Superior temporal gyrus (tissue), 1 donor: ENCODE data around the gene TNIP1.

ENCODE experiments used
- DNase-seq: peaks from one replicate; pipeline ENCODE4 v3.0.0-alpha.2; 2016; ENCODE audit errors: extremely low spot score

TNIP1 gene

GRCh38 chr5:151064916-151065499 is 15.8 kb downstream of the TNIP1 start:
- no peak for DNase-seq

- DNase-seq = no peak
Observed at GRCh38 chr5:151063142-151063989, 17.5 kb downstream of the TNIP1 start.

- DNase-seq = no peak
Observed at GRCh38 chr5:151062405-151063141, 18.3 kb downstream of the TNIP1 start.

GRCh38 chr5:151060742-151061141 is 20.1 kb downstream of the TNIP1 start:
- no peak for DNase-seq

- DNase-seq = peak; percentile 28
Observed at GRCh38 chr5:151058891-151059489, 21.8 kb downstream of the TNIP1 start.

- no peak for DNase-seq
Observed at GRCh38 chr5:151058301-151058700, 22.5 kb downstream of the TNIP1 start.

- no peak for DNase-seq
Observed at GRCh38 chr5:151056379-151057325, 24.2 kb downstream of the TNIP1 start.

- DNase-seq = no peak
Observed at GRCh38 chr5:151055336-151055735, 25.5 kb downstream of the TNIP1 start.

- no peak for DNase-seq
Observed at GRCh38 chr5:151054709-151055108, 26.1 kb downstream of the TNIP1 start.

GRCh38 chr5:151053796-151054462 is 26.9 kb downstream of the TNIP1 start:
- DNase-seq = no peak

- DNase-seq = no peak
Observed at GRCh38 chr5:151052836-151053235, 28.0 kb downstream of the TNIP1 start.

GRCh38 chr5:151051931-151052608 is 28.8 kb downstream of the TNIP1 start:
- no peak for DNase-seq

- DNase-seq = peak; percentile 80
Observed at GRCh38 chr5:151051066-151051930, 29.5 kb downstream of the TNIP1 start.

- peak; percentile 26 for DNase-seq
Observed at GRCh38 chr5:151048526-151048925, 32.3 kb downstream of the TNIP1 start.

- peak; percentile 25 for DNase-seq
Observed at GRCh38 chr5:151047814-151048425, 32.9 kb downstream of the TNIP1 start.

GRCh38 chr5:151042453-151043093 is 38.3 kb downstream of the TNIP1 start:
- DNase-seq = no peak

- DNase-seq = no peak
Observed at GRCh38 chr5:151041577-151042268, 39.1 kb downstream of the TNIP1 start.
